GM13977 (cell line): ENCODE results near the gene CYTH4.

ENCODE experiments used
- DNase-seq: peaks from one replicate; pipeline ENCODE4 v3.0.0; 2012; ENCODE audit warnings: low spot score
- in situ Hi-C: fragments of 300-500 bp; cut with MboI; formaldehyde crosslinking; loops from one replicate; pipeline ENCODE4 v1.12.0; 2022; ENCODE audit warnings: low sequenced_read_pairs, low pct_unique_long_range_greater_than_20kb, mixed read lengths, inconsistent platforms; ENCODE audit not compliant: unreplicated experiment
- TF ChIP-seq, protein P1 (sequence below): IDR thresholded peaks from 2 replicates; pipeline ENCODE4 v1.5.1; 2012; ENCODE audit warnings: mild to moderate bottlenecking, control low read depth; ENCODE audit not compliant: insufficient read depth; ENCODE audit errors: extremely low read depth, missing control alignments

CYTH4 gene

DNA sequence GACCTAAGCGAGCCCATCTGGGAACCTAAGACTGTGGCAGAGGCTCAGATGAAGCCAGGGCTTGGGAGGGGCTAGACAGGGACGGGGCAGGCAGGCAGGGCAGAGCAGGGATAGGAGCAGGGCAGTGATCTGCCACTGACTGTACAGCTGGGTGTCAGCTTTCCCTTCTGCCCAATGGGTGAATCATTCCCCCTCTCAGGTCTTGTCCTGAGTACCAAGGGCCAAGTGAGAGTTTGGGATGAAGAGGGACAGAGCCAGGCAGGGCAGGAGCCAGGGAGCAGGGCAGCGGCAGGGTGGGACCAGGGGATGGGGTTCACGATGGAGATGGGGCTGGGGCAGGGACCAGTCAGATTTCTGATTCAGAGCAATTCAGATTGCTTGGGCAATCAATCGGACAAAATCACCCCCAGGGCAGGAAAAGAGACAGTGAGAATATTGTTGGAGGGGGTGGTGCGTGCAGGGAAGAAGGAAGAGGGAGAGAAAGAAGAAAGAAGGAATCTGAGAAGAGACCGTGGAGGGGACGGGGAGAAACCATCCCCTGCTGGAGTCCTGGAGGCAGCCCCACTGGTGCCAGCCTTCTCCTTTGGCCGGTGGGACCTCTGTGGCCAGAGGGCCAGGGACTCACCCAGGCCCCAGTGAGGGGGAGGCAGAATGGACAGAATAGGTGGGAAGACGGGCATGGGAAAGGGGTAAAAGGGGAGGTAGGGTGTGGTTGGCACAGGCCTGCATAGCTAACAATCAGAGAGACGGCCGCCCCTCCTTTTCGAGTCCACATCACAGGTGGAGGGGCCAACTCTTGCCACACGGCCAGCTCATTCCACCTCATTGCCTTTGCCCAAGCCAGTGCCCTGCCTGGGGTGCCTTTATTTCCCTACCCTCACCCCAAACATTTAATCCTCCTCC, 47.2 kb downstream of the CYTH4 start:
- in situ Hi-C loops, result no loop called here
- DNase-seq, result no peak
- TF ChIP-seq, protein P1, sequence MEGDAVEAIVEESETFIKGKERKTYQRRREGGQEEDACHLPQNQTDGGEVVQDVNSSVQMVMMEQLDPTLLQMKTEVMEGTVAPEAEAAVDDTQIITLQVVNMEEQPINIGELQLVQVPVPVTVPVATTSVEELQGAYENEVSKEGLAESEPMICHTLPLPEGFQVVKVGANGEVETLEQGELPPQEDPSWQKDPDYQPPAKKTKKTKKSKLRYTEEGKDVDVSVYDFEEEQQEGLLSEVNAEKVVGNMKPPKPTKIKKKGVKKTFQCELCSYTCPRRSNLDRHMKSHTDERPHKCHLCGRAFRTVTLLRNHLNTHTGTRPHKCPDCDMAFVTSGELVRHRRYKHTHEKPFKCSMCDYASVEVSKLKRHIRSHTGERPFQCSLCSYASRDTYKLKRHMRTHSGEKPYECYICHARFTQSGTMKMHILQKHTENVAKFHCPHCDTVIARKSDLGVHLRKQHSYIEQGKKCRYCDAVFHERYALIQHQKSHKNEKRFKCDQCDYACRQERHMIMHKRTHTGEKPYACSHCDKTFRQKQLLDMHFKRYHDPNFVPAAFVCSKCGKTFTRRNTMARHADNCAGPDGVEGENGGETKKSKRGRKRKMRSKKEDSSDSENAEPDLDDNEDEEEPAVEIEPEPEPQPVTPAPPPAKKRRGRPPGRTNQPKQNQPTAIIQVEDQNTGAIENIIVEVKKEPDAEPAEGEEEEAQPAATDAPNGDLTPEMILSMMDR, result no peak

DNA sequence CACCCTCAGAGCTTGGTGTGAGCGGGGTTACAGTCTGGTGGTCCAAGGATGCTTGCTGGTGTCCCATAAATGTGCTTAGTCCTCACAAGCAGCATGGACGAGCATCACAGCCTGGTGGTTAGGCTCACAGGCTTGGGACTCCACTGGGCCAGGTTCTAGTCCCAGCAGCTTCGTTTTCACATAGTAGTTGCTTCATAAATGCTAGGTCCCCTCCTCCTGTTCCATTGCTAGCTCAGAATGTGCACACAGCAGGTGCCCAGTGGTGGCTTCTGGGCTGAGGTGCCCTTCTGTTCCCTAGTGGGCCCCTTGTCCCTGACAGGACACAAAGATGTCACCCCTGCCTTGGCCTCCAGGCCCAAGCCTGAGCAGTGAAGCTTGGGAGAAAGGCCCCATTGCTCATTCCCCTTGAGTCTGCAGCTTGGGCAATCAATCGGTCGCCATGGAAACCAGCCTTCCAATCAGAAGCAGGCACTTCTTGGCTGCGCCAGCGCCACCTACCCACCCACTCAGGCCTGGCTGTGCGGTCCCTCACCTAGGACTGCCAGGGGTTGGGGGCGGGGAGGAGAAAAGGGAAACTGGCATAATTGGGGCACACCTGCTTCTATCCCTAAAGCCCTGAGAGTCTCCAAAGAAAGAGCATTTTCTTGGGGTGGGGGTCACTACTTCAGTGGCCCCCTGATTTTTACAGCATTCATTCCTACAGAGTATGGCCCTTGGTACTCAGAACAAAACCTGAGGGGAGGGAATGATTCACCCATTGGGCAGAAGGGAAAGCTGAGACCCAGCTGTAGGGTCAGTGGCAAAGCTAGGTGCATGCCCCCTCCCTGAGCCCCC, 48.1 kb downstream of the CYTH4 start:
- DNase-seq, result peak; percentile 68
- TF ChIP-seq, protein P1, result peak; percentile 18
- in situ Hi-C loops, result no loop called here

DNA sequence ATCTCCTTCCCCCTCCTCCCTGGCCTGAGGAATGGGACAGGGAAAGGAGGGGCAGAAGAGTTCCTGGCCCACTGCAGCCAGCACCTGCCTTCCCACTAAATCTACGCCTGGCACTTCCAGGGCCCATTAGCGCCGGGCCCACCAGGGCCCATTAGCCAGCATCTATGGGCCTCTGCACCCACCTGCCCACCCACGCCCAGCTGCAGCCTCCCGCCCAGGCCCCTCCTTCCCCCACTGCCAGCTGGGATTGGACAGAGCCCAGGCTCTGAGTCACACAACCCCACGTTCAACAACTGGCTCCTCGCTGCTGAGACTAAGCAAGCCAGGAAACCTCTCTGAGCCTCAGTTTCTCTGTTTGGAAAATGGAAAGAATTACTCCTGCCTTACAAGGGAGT, 48.7 kb downstream of the CYTH4 start:
- DNase-seq, result no peak
- TF ChIP-seq, protein P1, result no peak
- in situ Hi-C loops, result no loop called here

DNA sequence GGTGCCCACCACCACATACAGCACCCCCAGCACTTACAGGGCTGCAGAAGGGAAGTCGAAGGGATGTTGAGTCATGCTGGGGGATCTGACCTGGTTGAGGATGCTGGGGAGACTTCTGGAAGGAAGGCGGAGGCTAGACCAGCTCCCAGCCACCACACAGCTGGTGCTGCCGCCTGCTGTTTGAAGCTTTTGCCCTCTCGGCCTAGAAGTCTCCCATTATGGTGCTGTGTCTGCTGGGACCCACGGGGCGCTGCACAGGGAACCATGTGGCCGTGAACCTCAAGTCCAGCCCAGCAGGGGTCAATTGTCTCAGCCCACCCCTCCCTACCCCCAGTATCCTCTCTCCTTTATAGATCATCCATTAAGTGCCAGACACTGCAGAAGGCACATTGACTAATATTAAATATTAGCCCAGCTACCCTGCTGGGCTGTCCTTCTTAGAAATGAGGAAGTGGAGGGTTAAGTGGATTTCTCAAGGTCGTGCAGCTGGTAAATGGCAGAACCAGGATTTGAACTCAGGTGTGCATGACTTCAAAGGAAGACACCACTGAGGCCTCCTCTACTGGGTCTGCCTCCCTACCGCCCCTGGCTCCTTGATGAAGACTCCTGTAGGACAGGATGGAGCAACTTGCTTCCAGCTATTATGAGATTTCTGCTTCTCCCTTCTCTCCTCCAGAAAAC, 49.7 kb downstream of the CYTH4 start:
- TF ChIP-seq, protein P1, result no peak
- no peak for DNase-seq
- in situ Hi-C loops, result no loop called here

DNA sequence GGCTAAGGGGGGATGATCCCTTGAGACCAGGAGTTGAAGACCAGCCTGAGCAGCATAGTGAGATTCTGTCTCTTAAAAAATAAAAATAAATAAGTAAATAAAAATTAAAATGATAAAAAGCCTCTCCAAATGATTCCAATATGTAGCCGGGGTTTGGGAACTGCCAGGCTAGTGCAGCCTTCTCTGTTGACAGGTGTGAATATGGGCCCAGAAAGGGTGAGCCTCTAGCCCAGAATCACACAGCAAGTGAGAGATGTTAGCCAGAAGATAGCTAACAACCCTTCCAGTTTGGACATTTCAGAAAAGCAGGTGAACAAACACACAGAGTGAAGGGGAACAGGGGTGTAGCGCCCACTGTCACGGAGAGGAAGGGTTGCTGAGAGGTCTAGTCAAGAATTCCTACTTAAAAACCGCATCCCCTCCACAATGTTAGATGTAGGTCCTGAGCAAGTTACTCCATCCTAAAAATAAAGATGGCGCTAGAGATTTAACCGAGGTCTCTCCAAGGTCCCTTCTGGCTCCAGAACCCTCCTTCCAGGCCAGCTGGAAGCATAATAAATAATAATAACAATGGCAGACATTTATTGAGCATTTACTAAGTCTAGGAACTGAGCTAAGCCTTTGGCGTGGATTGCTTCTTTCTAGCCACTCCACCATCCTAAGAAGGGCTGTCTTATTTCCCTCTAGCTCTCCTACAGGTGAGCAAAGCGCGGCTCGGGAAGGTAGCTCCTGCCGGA, 51.6 kb downstream of the CYTH4 start:
- TF ChIP-seq, protein P1, result no peak
- in situ Hi-C loops, result no loop called here

DNA sequence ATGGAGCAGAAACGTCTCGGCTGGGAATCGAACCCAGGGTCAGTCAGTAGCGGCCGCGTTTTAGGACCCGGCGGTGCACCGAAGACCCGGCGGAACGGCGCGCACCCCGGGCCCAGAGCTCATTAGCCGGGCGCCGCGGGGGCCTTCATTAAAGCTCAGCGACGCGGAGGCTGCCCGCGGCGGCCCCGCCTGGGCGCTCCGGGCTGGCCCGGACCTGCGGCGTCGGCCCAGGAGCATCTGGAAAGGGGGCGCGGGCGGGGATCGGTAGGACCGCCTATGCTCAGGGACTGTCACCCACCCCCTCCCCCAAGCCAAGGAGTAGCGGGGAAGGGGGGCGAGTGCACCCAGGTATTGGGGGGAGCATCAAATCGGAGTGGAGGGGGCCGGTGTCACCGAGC, 52.2 kb downstream of the CYTH4 start:
- TF ChIP-seq, protein P1, result no peak
- DNase-seq, result no peak
- in situ Hi-C loops, result no loop called here

More for the DNA sequence above, 51.6 kb downstream of the CYTH4 start:
- DNase-seq, result no peak
